Natural killer cell (primary cell): Measurements from ENCODE around the gene NFIL3. TPM values are rescaled to one million over a fixed set of nuclear protein-coding genes. Genes with fewer than 3 reads are reported as not detected.

Source experiments
- ATAC-seq, 3 donors: fragments of 150-1000 bp in 2 of 3; fragments of 200-7000 bp in 1 of 3; cut with Tn5 transposase; 1 replicate in 1 of 3; 2 replicates in 2 of 3; pipeline ENCODE4 v1.10.0; 2021; ENCODE audit warnings: mild to moderate bottlenecking in 2 of 3, moderate library complexity in 2 of 3
- DNase-seq, 2 donors: peaks; one replicate each; pipeline versions ENCODE4 v3.0.0 to v3.0.0-alpha.2; 2013 to 2021; ENCODE audit warnings: mixed read lengths in 1 of 2
- H3K27ac ChIP-seq: one replicate; pipeline ENCODE4 v1.5.1; 2013; ENCODE audit warnings: mild to moderate bottlenecking, low read length
- H3K27me3 ChIP-seq: one replicate; pipeline ENCODE4 v1.6.1; 2013; ENCODE audit warnings: low read length; ENCODE audit not compliant: control insufficient read depth, insufficient read depth
- H3K36me3 ChIP-seq: one replicate; pipeline ENCODE4 v1.6.1; 2013; ENCODE audit warnings: low read length; ENCODE audit not compliant: control insufficient read depth, insufficient read depth
- H3K4me1 ChIP-seq: one replicate; pipeline ENCODE4 v1.6.1; 2013; ENCODE audit warnings: low read length; ENCODE audit not compliant: control insufficient read depth, insufficient read depth
- H3K4me3 ChIP-seq: one replicate; pipeline ENCODE4 v1.5.1; 2013; ENCODE audit warnings: low read length
- H3K9me3 ChIP-seq: one replicate; pipeline ENCODE4 v1.6.1; 2013; ENCODE audit warnings: low read length; ENCODE audit not compliant: control insufficient read depth, insufficient read depth
- H3K27ac Mint-ChIP-seq, 2 donors: one replicate each; pipeline ENCODE4 v1.8.0; 2022; ENCODE audit warnings: mild to moderate bottlenecking in 2 of 2, mixed read lengths in 2 of 2, moderate library complexity in 1 of 2
- H3K27me3 Mint-ChIP-seq, 2 donors: one replicate each; pipeline ENCODE4 v1.8.0; 2022; ENCODE audit warnings: low read depth in 2 of 2, mixed read lengths in 2 of 2
- H3K36me3 Mint-ChIP-seq: one replicate; pipeline ENCODE4 v1.8.0; 2022; ENCODE audit warnings: mixed read lengths
- H3K4me1 Mint-ChIP-seq, 2 donors: one replicate each; pipeline ENCODE4 v1.8.0; 2022; ENCODE audit warnings: mixed read lengths in 2 of 2
- H3K4me3 Mint-ChIP-seq: one replicate; pipeline ENCODE4 v1.8.0; 2022; ENCODE audit warnings: mild to moderate bottlenecking, moderate library complexity, mixed read lengths
- H3K9me3 Mint-ChIP-seq, 2 donors: one replicate each; pipeline ENCODE4 v1.8.0; 2022; ENCODE audit warnings: mixed read lengths in 2 of 2
- WGBS: methylation state at CpG from one replicate; pipeline ENCODE4 v1.1.7; 2013; ENCODE audit warnings: missing lambda C conversion rate; ENCODE audit not compliant: insufficient coverage; 5-methylcytosine and 5-hydroxymethylcytosine counted together
- intact Hi-C: fragments of 100-400 bp; cut with micrococcal nuclease; formaldehyde crosslinking; loops from one replicate; pipeline ENCODE4 v1.14.2; 2022
- total RNA-seq, 4 donors: library from RNA; stranded (reverse); fragments of 120-200 nt in 1 of 4; gene quantifications; one replicate each; pipeline versions ENCODE4 v1.2.3 to v1.2.4, GENCODE V29; 2013 to 2022
- TF ChIP-seq, protein P1 (sequence below): fragments of 200-600 bp; IDR thresholded peaks from one replicate; pipeline ENCODE4 v1.8.0; 2022; ENCODE audit warnings: antibody characterized with exemption

The NFIL3 gene
- total RNA-seq, 3 donors from 2014 or later (not counting 1 experiment from before 2014, with no cell fraction given): 94.6 to 98.0 (median 97.0) TPM

DNA sequence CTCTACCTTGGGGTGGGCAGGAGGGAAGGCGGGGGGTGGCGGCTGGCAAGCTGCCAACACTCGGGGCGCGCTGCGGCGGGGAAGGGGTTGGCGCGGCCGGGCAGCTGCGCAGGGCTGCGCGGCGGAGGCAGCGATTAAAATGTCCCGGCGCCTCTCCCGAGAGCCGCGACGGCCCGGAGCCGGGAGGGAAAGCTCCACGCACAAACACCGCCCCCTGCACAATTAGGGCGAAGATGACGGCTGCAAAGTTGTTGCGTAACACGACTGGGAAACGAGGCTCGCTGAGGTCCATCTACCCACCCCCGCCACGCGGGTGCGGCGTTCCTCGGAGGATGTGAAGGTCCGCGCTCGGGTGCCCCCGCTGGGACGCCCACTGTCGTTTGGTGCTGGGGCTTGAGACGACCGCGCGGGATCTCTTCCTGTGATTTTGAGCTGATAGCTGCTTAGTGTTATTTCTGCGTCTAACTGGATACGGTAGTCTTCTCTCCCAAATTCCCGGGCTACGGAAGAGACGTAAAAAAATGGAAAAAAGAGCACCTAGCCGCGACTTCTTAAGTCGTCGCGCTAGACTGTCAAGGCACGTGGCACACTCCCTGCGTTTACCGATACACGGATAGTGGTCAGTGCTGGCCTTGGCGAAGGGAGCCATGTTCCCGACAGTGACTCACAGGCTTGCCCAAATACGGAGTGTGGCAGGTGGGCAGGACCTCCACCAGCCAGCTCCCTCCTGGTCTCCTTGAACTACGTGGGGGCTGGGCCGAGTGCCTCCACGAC lies 958 bp upstream of the NFIL3 start:
- TF ChIP-seq, protein P1, sequence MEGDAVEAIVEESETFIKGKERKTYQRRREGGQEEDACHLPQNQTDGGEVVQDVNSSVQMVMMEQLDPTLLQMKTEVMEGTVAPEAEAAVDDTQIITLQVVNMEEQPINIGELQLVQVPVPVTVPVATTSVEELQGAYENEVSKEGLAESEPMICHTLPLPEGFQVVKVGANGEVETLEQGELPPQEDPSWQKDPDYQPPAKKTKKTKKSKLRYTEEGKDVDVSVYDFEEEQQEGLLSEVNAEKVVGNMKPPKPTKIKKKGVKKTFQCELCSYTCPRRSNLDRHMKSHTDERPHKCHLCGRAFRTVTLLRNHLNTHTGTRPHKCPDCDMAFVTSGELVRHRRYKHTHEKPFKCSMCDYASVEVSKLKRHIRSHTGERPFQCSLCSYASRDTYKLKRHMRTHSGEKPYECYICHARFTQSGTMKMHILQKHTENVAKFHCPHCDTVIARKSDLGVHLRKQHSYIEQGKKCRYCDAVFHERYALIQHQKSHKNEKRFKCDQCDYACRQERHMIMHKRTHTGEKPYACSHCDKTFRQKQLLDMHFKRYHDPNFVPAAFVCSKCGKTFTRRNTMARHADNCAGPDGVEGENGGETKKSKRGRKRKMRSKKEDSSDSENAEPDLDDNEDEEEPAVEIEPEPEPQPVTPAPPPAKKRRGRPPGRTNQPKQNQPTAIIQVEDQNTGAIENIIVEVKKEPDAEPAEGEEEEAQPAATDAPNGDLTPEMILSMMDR: peak; percentile 17
- Mint-ChIP-seq H3K4me1 (peaks cover 52 to 53% of the 10 kb centered on the region in 2 donors), H3K36me3 (no peaks in the 10 kb centered on the region), H3K27me3 (peaks cover 0 to 5% of the 10 kb centered on the region in 2 donors), H3K27ac (peak overlapping the region; percentile 91 to 96), H3K9me3 (no peaks in the 10 kb centered on the region), H3K4me3 (peak overlapping the region; percentile 97)
- Histone ChIP-seq H3K4me3 (peak overlapping the region; percentile 65), H3K27me3 (peaks cover 10% of the 10 kb centered on the region), H3K4me1 (peaks cover 41% of the 10 kb centered on the region), H3K27ac (peak overlapping the region; percentile 71), H3K9me3 (no peaks in the 10 kb centered on the region), H3K36me3 (no peaks in the 10 kb centered on the region)
- 1% methylated on average over 67 of the region's 67 CpGs for WGBS
- DNase-seq (peak; percentile 74 to 84), ATAC-seq (peak; percentile 39 to 41 (median 39))
- intact Hi-C loops: loop anchor here (1.0 to 5.0 kb wide), 2 partner anchors 63 to 322 kb away; partner anchors contain the start of gene AUH

DNA sequence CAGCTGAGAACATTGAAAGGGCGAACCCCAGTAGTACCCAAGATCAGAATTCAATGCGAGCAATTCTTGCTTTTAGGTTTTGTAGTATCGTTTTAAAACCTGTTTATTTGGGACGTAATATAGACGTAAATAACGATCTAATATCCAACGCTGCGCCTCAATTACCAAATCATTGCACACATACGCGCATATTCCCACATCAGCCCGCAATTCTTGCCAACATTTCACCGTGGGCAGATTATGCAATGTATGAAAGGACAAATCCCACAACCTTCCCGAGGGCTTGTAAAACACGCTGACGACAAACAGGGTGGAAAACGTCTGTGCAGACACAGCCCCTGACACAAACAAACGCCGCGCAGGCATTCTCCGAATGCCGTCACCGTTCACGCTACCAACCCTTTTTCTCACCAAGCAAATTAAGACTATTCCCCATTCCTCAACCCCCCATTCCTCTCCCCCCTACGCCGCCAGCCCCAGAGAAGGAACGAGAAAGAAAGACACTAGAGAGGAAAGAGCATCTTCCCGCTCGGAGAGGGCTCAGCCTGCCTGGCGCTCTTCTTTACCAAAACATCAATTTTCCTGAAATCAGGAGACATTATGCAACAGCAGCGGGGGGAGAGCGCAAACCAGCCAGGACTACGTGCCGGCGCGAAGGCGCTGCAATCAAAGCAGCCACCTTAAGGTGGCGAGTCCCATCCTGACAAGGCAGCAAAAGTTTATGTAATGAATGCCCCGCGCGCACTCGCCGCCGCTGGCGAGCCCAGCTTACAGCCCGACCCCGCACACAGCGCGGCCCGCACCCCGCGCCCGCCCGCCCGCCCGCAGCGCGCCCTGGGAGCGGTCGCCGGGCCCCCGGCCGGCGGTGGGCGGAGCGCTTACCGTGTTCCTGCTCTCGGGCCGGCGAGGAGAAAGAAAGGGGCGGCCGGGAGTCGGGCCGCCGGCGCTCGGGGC lies 597 bp downstream of the NFIL3 start:
- Mint-ChIP-seq H3K36me3 (no peaks in the 10 kb centered on the region), H3K27ac (peak overlapping the region; percentile 92 to 98), H3K4me3 (peak overlapping the region; percentile 97), H3K9me3 (no peaks in the 10 kb centered on the region), H3K27me3 (peaks cover 0 to 5% of the 10 kb centered on the region in 2 donors), H3K4me1 (peaks cover 57 to 66% of the 10 kb centered on the region in 2 donors)
- peak; percentile 59 to 82 for DNase-seq
- peak; percentile 34 to 57 (median 50) for ATAC-seq
- under 1% methylated on average over 76 of the region's 76 CpGs for WGBS
- Histone ChIP-seq H3K36me3 (no peaks in the 10 kb centered on the region), H3K4me1 (peaks cover 44% of the 10 kb centered on the region), H3K27ac (peak overlapping the region; percentile 58), H3K4me3 (peak overlapping the region; percentile 75), H3K27me3 (peaks cover 10% of the 10 kb centered on the region), H3K9me3 (no peaks in the 10 kb centered on the region)
- intact Hi-C loops: loop anchor here (2.0 to 5.0 kb wide), 2 partner anchors 272 to 321 kb away; no protein-coding TSS in a partner anchor
- TF ChIP-seq, protein P1: no peak

DNA sequence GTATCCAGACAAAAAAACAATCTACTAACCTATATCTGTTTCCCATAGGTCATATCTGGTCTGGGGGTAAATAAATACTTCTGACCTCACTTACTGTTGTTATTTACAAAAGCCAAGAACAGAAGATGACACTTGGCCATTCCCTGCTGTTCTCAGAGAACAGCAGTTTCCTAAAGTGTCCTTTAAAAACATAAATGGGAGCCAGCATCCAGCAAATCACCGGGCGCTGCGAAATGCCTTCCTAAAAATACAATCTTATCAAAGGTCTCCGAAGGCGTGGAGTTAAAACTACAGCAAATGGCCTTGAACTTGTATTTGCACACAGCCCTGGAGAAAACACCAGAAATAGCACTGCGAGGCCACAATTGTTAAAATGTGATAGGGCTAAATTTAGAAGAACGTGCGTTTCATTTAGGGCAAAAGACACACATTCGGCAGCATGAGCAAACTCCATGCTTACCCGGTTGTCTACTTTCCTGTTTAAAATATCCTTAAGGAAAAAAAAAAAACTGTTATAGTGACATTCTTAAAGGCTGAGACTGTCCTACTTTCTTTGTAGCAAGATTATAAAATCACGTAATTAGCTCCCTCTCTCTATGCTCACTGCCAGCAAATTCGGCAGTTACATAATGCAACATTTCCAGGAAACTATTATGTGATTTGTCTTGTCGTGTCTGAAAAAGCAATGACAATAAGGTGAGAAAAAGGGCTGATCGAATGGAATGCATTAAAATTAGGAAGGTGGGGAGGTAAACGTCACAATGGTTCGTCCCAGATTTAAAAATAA lies 1.5 kb downstream of the NFIL3 start:
- WGBS: 10% methylated on average over 15 of the region's 16 CpGs
- Histone ChIP-seq H3K9me3 (no peaks in the 10 kb centered on the region), H3K4me1 (peaks cover 44% of the 10 kb centered on the region), H3K27ac (peak overlapping the region; percentile 58), H3K27me3 (peaks cover 10% of the 10 kb centered on the region), H3K4me3 (peak overlapping the region; percentile 75), H3K36me3 (no peaks in the 10 kb centered on the region)
- Mint-ChIP-seq H3K9me3 (no peaks in the 10 kb centered on the region), H3K4me3 (peak overlapping the region; percentile 97), H3K27ac (peak overlapping the region; percentile 92 to 98), H3K27me3 (peaks cover 0 to 5% of the 10 kb centered on the region in 2 donors), H3K36me3 (no peaks in the 10 kb centered on the region), H3K4me1 (peaks cover 62 to 75% of the 10 kb centered on the region in 2 donors)
- intact Hi-C loops: loop anchor here (2.0 to 5.0 kb wide), 2 partner anchors 271 to 320 kb away; no protein-coding TSS in a partner anchor
- ATAC-seq: no peak
- TF ChIP-seq, protein P1: no peak
- peak in 1 of 2 donors; percentile 27 for DNase-seq
